GM18507 (cell line): ENCODE measurements around the gene WDR90.

Experiments used
- DNase-seq: peaks from one replicate; pipeline ENCODE4 v3.0.0; 2011; ENCODE audit warnings: low read depth; ENCODE audit not compliant: insufficient read length; ENCODE audit errors: extremely low spot score
- FAIRE-seq: peaks from 2 replicates; lab custom pipeline; 2011; peaks lifted over from hg19 to GRCh38; lab: Jason Lieb, UNC

The WDR90 gene

DNA sequence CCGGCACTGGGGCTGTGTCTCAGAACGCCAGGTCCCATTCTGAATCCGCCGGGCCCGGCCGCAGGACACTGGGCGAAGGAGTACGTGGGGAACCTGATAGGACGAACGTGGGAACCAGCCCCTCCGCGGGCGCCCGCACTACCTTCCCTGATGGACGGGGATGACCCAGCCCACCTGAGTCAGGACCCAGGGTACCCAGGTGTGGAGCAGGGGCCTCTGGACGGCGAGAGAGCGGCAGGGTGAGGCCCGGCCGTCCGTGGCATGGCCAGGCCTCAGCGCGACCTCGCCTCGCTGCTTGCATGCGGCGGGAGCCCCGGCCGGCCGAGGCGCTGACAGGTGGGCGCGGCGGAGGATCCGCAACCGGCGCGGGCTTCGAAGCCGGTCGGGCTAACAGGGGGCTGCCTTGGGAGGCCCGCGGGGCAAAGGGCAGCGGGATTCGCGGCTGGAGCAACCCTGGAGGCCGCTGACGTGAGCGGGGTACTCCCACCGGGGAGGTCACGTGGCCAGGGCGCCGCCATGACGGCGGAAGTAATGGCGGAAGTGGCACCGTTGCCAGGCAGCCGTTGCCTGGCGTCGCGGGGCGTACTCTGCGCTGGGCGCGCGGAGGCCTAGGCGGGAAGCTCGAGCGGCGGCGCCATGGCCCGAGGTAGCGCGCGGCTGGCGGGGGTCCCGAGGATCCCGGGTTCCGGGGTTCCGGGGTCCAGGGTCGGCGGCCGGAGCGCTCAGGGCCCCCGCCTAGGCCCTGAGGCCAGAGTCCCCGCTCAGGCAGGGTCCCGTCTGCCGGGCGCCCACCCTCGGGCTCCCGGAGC is at the start of gene WDR90:
TSS of gene WDR90 (plus strand) at position 585 of the 809 bp plus-strand sequence. CDS start at position 637, 52 bp downstream.
- peak; percentile 94 for FAIRE-seq

DNA sequence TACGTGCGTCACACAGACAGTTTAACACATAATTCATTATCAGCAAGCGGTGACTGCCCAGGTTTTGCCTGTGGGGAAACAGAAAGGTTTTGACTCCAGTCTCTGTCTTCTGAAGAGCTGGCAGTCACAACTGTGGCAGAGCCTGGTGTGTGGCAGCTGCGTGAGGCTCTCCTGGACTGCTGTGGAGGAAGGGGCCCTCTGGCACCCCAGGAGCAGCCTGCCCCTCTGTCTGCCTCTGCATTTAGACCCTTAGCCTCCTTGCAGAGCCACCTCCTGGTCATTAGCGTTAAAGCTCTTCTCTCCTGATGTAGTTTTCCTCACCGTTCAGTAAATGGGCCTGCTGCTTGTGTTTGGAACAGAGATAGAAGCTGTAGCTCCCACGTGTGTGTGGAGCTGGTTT is 48.4 kb upstream of the WDR90 start:
- FAIRE-seq: no peak

More for the DNA sequence above, at the start of gene WDR90:
- peak; percentile 98 for DNase-seq

DNA sequence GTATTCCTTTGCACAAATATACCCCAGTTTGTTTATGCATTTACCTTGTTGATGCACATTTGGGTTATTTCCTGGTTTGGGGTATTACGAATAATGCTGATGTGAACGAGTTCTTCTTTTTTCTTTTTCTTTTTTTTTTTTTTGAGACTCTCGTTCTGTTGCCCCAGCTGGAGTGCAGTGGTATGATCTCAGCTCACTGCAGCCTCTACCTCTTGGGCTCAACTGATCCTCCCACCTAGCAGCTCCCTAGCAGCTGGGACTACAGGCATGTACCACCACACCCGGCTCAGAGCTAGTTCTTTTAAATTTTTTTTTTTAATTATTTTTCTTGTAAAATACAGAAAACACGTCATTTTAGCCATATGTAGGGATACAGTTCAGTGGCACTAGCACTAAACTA is 45.2 kb upstream of the WDR90 start:
- no peak for FAIRE-seq

More for the DNA sequence above, 48.4 kb upstream of the WDR90 start:
- DNase-seq: no peak

DNA sequence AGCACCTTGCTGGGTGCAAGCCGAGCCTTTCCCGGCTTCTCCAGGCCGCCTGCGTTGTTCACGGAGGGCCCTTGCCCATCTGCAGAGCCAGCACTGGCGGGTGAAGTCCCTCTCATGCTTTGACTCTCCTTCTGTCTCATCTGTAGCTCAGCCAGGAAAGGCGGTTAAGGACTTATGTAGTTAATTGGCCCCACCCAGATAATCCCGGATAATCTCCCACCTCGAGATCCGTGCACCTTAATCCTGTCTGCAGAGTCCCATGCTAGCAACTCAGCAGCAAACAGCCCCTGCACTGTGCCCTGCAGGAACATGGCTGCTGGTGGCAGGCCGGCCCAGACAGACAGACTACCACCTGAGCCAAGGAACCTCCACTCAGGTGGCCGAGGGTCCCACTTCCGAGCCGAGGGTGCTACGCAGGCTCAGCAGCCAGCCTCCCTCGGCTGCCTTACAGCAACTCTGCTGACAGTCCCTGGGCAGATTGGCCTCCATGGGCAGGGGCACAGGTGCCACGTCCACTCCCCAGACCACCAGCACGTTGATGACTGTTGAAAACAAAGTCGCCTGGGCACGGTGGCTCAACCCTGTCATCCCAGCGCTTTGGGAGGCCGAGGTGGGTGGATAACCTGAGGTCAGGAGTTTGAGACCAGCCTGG is 42.4 kb upstream of the WDR90 start:
- DNase-seq (no peak), FAIRE-seq (no peak)

More for the DNA sequence above, 45.2 kb upstream of the WDR90 start:
- DNase-seq: no peak

DNA sequence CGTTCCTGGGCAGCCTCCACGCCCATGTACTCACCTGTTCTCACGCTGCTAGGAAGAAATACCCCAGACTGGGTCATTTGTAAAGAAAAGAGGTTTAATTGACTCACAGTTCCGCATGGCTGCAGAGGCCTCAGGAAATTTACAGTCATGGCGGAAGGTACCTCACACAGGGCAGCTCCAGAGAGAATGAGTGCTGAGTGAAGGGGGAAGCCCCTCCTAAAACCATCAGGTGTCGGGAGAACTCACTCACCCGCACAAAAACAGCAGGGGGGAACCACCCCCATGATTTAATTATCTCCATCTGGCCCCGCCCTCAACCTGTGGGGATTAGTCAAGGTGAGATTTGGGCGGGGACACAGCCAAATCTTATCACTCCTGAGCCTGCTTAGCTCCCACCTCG is 41.1 kb upstream of the WDR90 start:
- FAIRE-seq: no peak

DNA sequence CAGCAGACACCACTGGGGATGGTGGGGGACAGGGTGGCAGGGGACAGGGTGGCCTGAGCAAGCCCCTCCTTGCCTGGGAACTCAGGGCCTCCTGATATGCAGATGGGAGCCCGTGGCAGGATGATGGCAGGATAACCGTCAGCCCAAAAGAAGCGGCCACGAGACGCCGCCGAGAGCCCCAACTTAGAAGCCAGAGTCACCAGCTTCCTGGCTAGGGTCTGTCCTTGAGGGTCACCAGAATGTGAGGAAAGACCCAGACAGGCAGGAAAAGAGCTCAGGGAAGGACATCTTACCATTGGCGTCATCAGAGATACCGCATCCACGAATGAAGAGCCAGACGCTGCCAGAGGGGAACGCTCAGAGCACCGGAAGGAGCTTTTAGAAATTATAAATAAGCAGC is 39.8 kb upstream of the WDR90 start:
- no peak for FAIRE-seq

More for the DNA sequence above, 41.1 kb upstream of the WDR90 start:
- DNase-seq: no peak

DNA sequence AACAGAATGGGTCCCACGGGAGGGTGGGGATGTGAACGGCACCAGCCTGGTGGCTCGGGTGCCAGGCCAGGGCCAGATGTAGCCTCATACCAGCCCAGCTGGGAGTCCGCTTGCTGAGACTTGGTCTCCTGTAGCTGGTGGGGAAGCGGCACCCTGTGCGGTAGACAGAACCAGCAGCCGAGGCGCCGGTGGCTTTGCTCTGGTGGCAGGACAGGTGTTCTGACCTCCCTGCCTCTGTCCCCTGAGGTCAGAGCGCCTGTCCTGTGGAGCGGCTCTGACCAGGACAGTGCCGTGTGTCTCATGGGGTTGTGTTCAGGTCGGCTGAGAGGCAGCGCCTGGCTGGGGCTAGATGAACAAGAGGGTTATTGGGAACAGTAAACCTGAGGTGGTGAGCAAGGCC is 39.2 kb upstream of the WDR90 start:
- DNase-seq: no peak
- no peak for FAIRE-seq

More for the DNA sequence above, 39.8 kb upstream of the WDR90 start:
- DNase-seq: no peak

DNA sequence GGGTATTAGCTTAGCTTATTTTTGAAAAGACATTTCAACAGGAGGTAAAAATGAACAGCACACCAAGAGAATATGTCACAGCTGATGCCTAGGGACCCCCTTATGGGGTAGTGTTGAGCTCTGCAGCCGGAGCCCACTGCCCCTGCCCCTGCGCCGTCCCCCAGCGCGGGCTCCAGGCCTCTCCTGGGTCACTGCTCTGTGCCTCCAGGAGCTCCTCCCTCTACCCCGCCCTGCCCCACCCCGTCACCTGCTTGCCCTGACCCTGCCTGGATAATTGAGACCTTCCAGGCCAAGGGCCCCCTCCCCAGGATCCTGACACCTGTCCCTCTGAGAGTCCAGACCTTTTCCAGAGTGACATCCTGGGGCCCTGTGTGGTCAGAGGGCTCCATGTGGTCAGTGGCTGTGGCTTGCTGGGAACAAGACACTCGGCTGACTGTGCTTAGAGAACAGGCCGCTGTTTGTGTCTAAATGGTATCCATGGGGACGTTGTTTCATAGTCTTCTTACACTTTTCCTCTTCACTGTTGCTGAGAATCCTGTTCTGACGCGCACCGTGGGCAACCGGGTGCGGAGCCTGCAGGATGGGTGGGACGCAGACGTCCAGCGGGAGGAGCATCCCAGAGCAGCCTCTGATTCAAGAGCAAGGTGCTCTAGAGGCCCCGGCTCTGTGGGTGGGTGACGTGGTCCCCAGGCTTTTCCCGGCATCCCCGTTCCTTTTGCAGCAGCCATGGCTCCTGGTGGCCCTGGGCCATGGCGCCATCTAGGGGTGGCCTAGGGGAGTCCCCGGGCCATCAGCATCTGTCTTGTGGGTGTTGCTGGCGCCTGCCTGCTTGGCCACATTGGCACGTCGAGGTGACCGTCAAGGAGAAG is 38.4 kb upstream of the WDR90 start:
- DNase-seq (peak; percentile 51), FAIRE-seq (peak; percentile 41)

DNA sequence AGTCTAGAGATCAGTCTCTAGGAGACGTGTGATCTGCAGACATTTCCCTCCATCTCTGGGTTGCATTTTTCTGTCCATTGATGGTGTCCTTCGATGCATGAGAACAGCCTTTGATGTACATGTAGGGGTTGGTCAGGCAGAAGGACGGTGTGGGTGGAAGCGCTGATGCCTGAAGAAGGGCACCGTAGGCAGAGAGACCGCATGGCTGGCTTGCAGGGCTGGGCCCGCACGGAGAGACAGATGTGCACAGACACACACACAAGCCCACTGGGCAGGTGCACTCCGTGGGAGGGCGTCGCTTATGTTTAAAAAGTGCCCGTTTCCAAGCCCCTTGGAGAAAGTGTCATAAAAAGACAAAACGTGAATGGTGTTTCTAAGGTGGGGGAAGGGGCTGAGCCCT is 34.0 kb upstream of the WDR90 start:
- no peak for FAIRE-seq

DNA sequence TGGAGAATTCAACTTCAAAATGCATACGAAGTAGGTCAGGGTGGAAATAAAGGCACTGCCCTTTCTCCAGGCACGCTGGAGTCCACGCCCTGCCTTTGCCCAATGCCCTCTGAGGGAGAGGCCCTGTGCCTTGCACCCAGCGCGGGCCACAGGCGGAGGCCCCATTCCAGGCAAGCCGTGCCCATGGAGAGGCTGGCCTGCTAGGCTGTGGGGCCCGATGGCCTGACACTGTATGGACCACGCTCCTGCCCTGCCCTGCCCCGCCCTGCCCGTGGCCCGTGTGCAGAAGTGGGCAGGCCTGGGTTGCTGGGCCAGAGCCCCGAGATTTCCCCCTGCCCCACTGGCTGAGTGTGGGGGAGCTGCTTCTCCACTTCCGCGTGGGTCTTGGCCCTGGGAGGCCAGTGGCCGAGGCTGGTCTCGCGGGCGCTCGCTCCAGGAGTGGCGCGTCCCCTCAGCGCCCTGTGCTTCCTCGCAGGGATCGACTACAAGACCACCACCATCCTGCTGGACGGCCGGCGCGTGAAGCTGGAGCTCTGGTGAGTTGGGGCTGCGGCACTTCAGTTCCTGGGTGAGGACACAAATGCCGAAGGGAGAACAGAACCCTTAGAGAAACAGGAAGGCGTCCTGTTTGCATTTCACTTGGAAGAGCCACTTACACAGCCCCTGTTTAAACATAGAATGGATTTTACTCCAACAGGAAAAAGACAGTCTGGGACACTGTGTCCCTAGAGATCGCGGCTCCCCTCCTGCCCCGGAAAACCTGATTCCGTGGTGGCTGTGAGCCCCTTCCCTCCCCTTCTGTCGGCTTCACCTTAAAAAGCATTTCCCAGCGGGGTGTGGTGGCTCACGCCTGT is 32.2 kb upstream of the WDR90 start:
- DNase-seq (no peak), FAIRE-seq (no peak)

More for the DNA sequence above, 34.0 kb upstream of the WDR90 start:
- DNase-seq: no peak

DNA sequence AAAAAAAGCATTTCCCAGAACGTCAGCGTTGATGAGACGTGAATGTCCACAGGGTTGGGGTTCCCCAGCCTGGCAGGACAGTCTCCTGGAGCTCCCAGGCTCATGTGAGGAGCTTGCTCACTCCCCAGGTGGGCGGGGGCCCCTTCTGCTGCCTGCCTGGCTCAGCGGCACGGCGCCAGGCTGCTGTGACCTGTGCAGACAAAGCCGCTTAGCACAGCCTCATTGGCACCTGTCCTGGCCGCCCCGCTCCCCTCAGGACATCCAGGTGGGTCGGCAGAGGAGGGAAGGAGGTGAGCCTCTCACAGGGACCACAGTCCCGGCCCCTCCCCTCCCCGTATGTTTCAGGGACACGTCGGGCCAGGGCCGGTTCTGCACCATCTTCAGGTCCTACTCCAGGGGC is 31.3 kb upstream of the WDR90 start:
- DNase-seq: no peak
- no peak for FAIRE-seq

DNA sequence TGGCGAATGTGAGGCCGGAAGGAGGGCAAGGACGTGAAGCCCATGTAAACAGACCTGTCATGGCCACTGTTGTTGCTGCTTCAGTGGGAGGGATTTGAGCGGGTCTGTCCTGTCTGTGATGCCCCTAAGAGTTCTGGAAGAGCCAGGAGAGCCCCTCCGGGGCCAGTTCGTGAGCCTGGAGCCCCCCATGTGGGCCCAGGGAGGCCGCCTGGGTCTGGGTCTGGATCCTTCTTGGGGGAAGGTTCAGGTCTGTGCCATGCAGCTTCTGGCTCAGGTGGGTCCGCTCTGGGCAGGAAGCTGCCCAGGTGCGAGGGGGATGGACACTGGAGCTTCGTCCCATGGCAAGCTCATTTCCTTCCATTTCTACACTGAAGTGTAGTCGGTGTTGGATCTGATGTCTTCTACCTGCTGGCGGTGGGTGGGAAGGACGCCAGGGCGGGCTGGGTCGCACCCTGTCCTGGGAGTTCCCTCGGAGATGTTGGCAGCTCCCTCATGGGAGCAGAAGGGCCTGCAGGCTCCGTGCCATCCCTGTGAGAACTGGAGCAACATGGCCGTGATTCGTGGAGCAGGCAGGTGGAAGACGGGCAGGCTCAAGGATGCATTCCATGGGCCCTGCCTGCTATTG is 29.6 kb upstream of the WDR90 start:
- FAIRE-seq (no peak), DNase-seq (no peak)

DNA sequence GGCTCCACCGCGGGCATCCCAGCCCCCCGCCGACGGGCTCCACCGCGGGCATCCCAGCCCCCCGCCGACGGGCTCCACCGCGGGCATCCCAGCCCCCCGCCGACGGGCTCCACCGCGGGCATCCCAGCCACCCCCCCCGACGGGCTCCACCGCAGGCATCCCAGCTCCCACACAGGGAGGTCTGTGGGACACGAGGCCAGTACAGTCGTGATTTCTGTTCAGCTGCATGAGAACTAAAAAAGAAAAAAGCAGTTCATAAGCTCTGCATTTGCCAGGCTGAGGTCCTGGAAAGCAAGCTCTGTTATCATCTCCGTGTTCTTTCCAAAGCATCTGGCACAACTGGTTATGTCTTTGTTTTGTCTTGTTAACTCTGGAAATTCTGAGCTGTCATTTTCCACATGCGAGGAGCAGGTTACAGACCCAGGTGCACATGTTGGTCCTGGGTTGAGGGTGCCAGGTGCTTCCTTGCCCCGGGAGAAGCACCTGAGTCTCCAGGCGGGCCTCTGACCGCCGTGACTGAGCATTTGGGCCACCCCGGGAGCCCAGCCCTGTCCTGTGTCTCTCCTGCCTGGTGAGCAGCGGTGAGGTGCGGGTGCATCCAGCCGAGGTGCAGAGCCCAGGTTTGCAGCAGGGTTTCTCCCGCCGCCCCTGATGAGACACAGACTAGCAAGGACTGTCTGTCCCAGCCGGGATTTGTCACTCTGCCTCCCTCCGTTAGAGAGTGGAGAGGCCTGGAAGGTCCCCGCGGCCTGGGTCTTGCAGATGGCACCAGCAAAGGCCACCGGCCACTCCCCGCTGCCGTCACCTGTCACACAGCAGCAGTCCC is 28.3 kb upstream of the WDR90 start:
- DNase-seq (no peak), FAIRE-seq (no peak)

DNA sequence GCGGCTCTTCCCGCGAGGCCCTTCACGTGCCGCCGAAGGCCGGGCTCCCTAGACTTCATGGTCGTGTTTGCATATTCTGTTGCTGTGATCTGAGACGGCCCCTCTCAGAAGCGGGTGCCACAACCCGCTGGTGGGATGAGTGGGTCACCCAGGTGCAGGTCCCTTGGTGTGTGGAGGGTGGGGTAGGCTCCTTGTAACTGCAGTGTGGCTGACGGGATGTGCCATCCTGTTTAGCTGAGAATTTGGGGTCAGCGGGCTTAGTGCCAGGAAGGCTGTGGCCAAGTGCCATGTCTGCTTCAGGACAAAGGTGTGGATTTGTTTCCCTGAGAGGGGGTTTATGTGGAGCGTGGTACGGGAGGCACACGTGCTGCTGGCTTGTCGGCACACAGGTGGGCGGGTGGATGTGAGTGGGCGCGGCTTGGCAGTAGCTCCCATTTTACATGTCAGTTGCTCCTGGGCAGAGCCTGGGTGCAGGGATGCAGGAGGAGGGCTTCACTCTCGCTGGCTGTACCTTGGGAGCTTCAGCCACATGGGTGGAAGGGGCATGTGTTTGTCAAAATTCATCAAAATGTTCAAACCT is 27.5 kb upstream of the WDR90 start:
- DNase-seq (no peak), FAIRE-seq (no peak)

DNA sequence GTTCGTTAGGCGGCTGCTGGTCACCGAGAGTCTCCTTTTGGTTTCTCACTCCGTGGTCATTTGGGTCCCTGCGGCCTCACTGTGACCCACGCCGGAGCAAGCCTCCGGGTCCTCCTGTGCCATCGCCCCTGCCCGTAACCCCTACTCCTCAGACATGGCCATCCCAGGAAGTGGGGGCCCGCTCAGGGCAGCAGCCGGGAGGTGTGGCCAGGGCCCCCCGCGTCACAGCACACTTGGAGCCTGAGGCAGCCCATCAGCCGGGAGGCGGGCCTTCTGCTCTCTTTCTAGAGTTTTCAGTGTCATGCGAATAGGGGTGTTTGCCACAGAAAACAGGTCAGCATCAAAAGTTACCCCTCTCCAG is 26.3 kb upstream of the WDR90 start:
- FAIRE-seq (no peak), DNase-seq (no peak)

DNA sequence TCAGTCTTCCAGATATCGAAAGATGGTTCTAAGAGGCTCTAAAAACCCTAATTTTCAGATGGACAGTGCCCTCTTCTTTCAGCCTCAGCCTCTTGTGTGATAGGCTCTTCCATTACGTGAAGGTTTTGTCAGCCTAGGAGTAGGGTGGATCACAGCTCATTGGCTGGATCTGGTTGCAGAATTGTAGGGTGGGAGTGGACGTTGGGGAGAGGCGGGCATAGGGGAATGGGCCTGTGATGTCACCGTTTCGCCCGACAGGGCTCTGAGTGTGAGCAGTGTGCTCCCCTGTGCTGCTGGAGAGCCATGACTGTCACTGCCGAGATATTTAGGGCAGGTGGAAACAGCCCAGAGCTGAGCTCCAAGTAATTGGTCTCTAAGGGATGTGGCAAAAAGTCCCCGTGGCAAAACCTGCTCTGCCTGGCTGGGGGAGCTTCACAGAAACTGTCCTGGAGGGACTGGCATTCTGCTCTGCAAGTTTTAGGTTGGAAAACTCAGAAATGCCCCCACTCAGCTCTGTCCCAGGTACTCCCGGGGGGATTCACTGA is 24.6 kb upstream of the WDR90 start:
- FAIRE-seq (no peak), DNase-seq (no peak)
